Psoas muscle (tissue), 8 donors: ENCODE measurements around the gene SPSB2. TPM values are rescaled to one million over a fixed set of nuclear protein-coding genes. Genes with fewer than 3 reads are reported as not detected.
A peak's percentile ranks its signal among the peaks of the same experiment; 100 is the strongest.

ENCODE experiments used
- ATAC-seq, 4 donors: fragments of 200-7000 bp; cut with Tn5 transposase; one replicate each; pipeline ENCODE4 v1.9.1; 2020; ENCODE audit warnings: moderate library complexity in 3 of 4, mild to moderate bottlenecking in 2 of 4
- DNase-seq, 2 donors: peaks; one replicate each; pipeline ENCODE4 v3.0.0-alpha.2; 2020
- H3K27ac ChIP-seq: fragments of 200-600 bp; one replicate; pipeline ENCODE4 v1.8.0; 2022
- H3K27me3 ChIP-seq, 3 donors: fragments of 200-600 bp in 1 of 3; one replicate each; pipeline versions ENCODE4 v1.6.1 to v1.8.0; 2013 to 2022; ENCODE audit warnings: low read length in 2 of 3, mild to moderate bottlenecking in 2 of 3, moderate library complexity in 1 of 3; ENCODE audit not compliant: insufficient read depth in 3 of 3
- H3K36me3 ChIP-seq, 2 donors: fragments of 200-600 bp in 1 of 2; one replicate each; pipeline versions ENCODE4 v1.6.1 to v1.8.0; 2013 to 2022; ENCODE audit warnings: low read depth in 1 of 2, mild to moderate bottlenecking in 1 of 2, moderate library complexity in 1 of 2; ENCODE audit not compliant: insufficient read depth in 1 of 2
- H3K4me1 ChIP-seq: fragments of 200-600 bp; one replicate; pipeline ENCODE4 v1.8.0; 2022
- H3K4me3 ChIP-seq: fragments of 200-600 bp; one replicate; pipeline ENCODE4 v1.8.0; 2022; ENCODE audit warnings: mild to moderate bottlenecking
- H3K9me3 ChIP-seq: fragments of 200-600 bp; one replicate; pipeline ENCODE4 v1.8.0; 2022
- WGBS, 3 donors: extraction: QIAGEN DNeasy Blood & Tissue Kit; methylation state at CpG; one replicate each; pipeline versions ENCODE4 v1.1.6 to v1.1.7; 2013; 5-methylcytosine and 5-hydroxymethylcytosine counted together
- intact Hi-C, 2 donors: fragments of 100-400 bp; cut with DNase I; formaldehyde crosslinking; loops; one replicate each; pipeline versions ENCODE4 v1.11.0 to v1.14.2; 2022
- polyA plus RNA-seq, 3 donors: library from polyadenylated mRNA; stranded (reverse); fragments of 200-250 nt; gene quantifications; one replicate each; pipeline ENCODE4 v1.2.3, GENCODE V29; 2013
- total RNA-seq, 4 donors: library from RNA; stranded (reverse); fragmentation: NEBNext Ultra II Directional in 2 of 4; extraction: Animal tissue kit (Norgen Biotek cat#: 25700) in 2 of 4; gene quantifications; one replicate each; pipeline versions ENCODE4 v1.2.1 to v1.2.4, GENCODE V29; 2021 to 2023
- TF ChIP-seq, protein P1 (sequence below): fragments of 200-600 bp; IDR thresholded peaks from one replicate; pipeline ENCODE4 v1.8.0; 2022; ENCODE audit warnings: antibody characterized with exemption
- donor health status: healthy with polysubstance abuse.
- donor health status: DM: no; HTN: no; CAD: no; lungs with moderate emphysema.
- donor health status: Bipolar disorder and iron deficiency.
- donor health status: healthy.
- donor health status: DM: yes; HTN: yes; CAD: no.
- donor health status: DM: no; HTN: no; CAD: no.
- donor health status: DM: no; HTN: no; CAD: no.
- donor health status: DM: yes; HTN: yes; CAD: no.

Gene SPSB2
- total and polyA plus RNA-seq, 7 donors = 2.4 to 10.2 (median 4.3) TPM

DNA sequence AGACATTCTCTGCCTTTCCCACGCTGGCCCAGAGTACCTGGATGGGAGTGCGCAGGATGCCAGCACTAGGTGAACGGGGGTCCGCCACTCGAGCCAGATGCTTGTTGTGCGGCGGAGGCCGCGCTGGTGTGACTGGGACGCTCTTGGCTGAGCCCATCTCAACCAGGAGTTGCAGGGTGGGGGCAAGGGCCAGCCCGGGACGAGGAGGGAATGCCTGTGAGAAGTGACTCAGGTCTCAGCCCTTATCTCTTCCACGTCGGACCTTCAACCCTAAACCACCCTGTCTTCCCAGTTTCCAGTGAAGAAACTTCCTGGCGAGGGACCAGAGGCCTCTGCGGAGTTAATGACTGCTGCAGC lies 22.3 kb downstream of the SPSB2 start:
- H3K9me3 ChIP-seq = no peaks in the 10 kb centered on the region
- H3K27ac ChIP-seq = peak overlapping the region; percentile 98
- H3K36me3 ChIP-seq = peaks cover 0 to 13% of the 10 kb centered on the region in 2 donors
- peak overlapping the region; percentile 85 for H3K4me3 ChIP-seq
- ATAC-seq (no peak), DNase-seq (peak in 1 of 2 donors; percentile 72)
- TF ChIP-seq, protein P1, sequence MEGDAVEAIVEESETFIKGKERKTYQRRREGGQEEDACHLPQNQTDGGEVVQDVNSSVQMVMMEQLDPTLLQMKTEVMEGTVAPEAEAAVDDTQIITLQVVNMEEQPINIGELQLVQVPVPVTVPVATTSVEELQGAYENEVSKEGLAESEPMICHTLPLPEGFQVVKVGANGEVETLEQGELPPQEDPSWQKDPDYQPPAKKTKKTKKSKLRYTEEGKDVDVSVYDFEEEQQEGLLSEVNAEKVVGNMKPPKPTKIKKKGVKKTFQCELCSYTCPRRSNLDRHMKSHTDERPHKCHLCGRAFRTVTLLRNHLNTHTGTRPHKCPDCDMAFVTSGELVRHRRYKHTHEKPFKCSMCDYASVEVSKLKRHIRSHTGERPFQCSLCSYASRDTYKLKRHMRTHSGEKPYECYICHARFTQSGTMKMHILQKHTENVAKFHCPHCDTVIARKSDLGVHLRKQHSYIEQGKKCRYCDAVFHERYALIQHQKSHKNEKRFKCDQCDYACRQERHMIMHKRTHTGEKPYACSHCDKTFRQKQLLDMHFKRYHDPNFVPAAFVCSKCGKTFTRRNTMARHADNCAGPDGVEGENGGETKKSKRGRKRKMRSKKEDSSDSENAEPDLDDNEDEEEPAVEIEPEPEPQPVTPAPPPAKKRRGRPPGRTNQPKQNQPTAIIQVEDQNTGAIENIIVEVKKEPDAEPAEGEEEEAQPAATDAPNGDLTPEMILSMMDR = no peak
- peaks cover 14% of the 10 kb centered on the region for H3K4me1 ChIP-seq
- intact Hi-C loops = no loop called here
- no peaks in the 10 kb centered on the region for H3K27me3 ChIP-seq
- 19 to 22% (median 19%) methylated on average over 16 of the region's 16 CpGs for WGBS, 3 donors

DNA sequence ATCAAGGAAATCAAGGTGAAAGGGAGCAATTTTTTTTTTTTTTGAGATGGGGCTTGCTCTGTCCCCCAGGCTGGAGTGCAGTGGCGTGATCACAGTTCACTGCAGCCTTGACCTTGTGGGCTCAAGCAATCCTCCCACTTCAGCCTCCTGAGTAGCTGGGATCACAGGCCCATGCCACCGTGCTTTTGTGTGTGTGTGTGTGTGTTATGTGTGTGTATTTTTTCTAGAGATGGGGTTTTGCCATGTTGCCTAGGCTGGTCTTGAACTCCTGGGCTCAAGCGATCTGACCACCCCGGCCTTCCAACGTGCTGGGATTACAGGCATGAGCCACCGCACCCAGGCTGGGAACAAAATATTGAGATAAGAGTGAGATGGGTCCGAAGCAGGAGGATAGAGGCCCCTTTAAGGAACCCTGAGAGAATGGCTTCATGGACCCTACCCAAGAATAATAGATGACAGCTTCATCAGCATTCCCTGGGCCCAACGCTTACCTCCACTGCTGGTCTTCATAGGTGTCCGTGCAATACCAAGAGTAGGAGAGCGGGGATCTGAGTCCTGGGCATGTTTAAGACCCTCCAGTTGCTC lies 23.0 kb downstream of the SPSB2 start:
- DNase-seq = peak in 1 of 2 donors; percentile 43
- WGBS, 3 donors = 72 to 78% (median 75%) methylated on average over 10 of the region's 10 CpGs
- no peak for ATAC-seq
- peaks cover 0 to 6% of the 10 kb centered on the region in 2 donors for H3K36me3 ChIP-seq
- H3K4me3 ChIP-seq = no peak overlapping the region
- intact Hi-C loops = no loop called here
- H3K27ac ChIP-seq = no peak overlapping the region
- TF ChIP-seq, protein P1 = no peak
- H3K27me3 ChIP-seq = no peaks in the 10 kb centered on the region
- peaks cover 14% of the 10 kb centered on the region for H3K4me1 ChIP-seq
- no peaks in the 10 kb centered on the region for H3K9me3 ChIP-seq

DNA sequence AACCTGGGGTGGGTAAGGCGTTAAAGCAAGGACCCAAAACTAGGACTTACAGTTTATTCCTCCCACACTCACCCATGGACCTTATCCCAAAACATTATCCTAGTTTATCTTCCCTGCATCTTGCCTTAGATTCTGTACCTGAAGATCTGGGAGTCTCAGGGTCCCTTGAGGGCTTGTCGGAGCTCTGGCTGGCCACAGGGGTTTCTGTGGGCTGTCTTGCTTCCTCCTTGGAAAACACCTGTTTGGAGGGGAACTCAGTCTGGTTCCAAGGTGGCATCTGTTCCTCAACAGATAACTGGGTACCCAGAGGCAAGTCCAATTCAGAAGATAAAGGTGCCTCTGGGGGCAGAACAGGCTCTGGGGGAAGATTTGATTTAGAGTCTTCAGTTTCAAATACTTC lies 23.7 kb downstream of the SPSB2 start:
- Histone ChIP-seq H3K4me3 (no peak overlapping the region), H3K4me1 (peaks cover 14% of the 10 kb centered on the region), H3K27me3 (no peaks in the 10 kb centered on the region), H3K36me3 (no peaks in the 10 kb centered on the region), H3K9me3 (no peaks in the 10 kb centered on the region), H3K27ac (no peak overlapping the region)
- intact Hi-C loops = no loop called here
- ATAC-seq (no peak), DNase-seq (peak in 1 of 2 donors; percentile 36)
- TF ChIP-seq, protein P1 = no peak
- 80 to 89% (median 88%) methylated on average over 2 of the region's 2 CpGs for WGBS, 3 donors

DNA sequence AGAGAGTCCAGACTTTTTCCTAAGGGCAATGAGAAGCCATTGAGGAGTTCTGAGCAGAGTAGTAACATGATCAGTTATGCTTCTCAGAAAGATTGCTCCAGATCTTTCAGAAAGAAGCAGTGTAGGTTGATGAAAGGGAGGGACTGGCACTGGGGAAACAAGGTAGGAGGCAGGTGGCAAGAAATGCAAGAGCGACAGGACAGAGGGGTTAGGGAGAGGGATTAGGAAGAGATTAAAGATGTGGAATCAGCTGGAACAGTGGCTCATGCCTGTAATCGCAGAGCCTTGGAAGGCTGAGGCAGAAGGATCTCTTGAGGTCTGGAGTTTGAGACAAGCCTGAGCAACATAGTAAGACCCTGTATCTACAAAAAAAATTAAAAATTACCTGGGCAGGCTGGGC lies 25.4 kb downstream of the SPSB2 start:
- Histone ChIP-seq H3K27ac (no peak overlapping the region), H3K36me3 (no peaks in the 10 kb centered on the region), H3K27me3 (no peaks in the 10 kb centered on the region), H3K9me3 (no peaks in the 10 kb centered on the region), H3K4me3 (no peak overlapping the region), H3K4me1 (no peaks in the 10 kb centered on the region)
- no peak for ATAC-seq
- intact Hi-C loops = no loop called here
- TF ChIP-seq, protein P1 = no peak
- 88 to 95% (median 93%) methylated on average over 2 of the region's 2 CpGs for WGBS, 3 donors
- DNase-seq = no peak

DNA sequence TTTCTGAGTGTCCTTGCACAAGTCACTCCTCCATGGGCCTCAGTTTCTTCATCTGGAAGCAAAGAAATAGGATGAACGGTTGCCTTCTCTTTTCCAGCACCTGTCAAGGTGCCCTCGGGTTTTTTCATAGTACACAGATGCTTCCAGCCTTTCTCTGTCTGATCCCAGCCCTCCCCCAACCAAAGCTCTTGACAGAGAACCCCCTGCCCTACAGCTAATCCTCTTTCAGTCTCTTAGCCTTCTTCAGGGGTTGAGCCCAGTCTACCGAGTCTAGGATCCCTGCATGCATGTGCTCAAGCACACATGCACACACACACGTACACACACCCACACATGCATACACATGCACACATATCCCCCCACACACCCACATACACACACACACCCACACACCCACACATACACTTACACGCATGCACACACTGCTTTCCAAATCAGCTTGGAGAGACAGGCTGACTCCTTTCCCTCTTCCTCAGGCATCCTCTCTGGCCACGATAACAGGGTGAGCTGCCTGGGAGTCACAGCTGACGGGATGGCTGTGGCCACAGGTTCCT lies 26.7 kb downstream of the SPSB2 start:
- Histone ChIP-seq H3K4me3 (no peak overlapping the region), H3K27me3 (no peaks in the 10 kb centered on the region), H3K36me3 (no peaks in the 10 kb centered on the region), H3K27ac (no peak overlapping the region), H3K4me1 (no peaks in the 10 kb centered on the region), H3K9me3 (no peaks in the 10 kb centered on the region)
- TF ChIP-seq, protein P1 = no peak
- intact Hi-C loops = no loop called here
- ATAC-seq = no peak
- 85 to 90% (median 86%) methylated on average over 7 of the region's 7 CpGs for WGBS, 3 donors
- no peak for DNase-seq
